DOHH2 (cell line): ENCODE results near the gene OLFML2A.
A peak's percentile ranks its signal among the peaks of the same experiment; 100 is the strongest.

ENCODE experiments used
- H3F3A ChIP-seq: fragments of 200-600 bp; sonication (generic), shearing (Covaris generic); 2 replicates; pipeline ENCODE4 v1.6.0; 2016; ENCODE audit warnings: antibody characterized with exemption, mild to moderate bottlenecking; ENCODE audit not compliant: control insufficient read depth, insufficient read depth
- H3K27ac ChIP-seq: fragments of 200-600 bp; sonication (generic); 2 replicates; pipeline ENCODE4 v1.5.1; 2014; ENCODE audit warnings: low read depth, mild to moderate bottlenecking, low read length, moderate library complexity
- H3K27me3 ChIP-seq: fragments of 200-600 bp; sonication (generic); 2 replicates; pipeline ENCODE4 v1.6.1; 2014; ENCODE audit warnings: mild to moderate bottlenecking, low read length, mixed read lengths; ENCODE audit not compliant: control insufficient read depth
- H3K36me3 ChIP-seq: fragments of 200-600 bp; sonication (generic); 2 replicates; pipeline ENCODE4 v1.6.1; 2014; ENCODE audit warnings: mild to moderate bottlenecking, low read length, moderate library complexity, mixed read lengths; ENCODE audit not compliant: control insufficient read depth
- H3K4me1 ChIP-seq: fragments of 200-600 bp; sonication (generic); 2 replicates; pipeline ENCODE4 v1.6.1; 2014; ENCODE audit warnings: mild to moderate bottlenecking, low read length, mixed read lengths; ENCODE audit not compliant: control insufficient read depth
- H3K4me2 ChIP-seq: fragments of 200-600 bp; sonication (generic); 2 replicates; pipeline ENCODE4 v1.6.0; 2014; ENCODE audit warnings: mild to moderate bottlenecking, low read length, moderate library complexity
- H3K4me3 ChIP-seq: fragments of 200-600 bp; sonication (generic); 2 replicates; pipeline ENCODE4 v1.5.1; 2014; ENCODE audit warnings: mild to moderate bottlenecking, low read length, mixed read lengths
- H3K79me2 ChIP-seq: fragments of 200-600 bp; sonication (generic); 2 replicates; pipeline ENCODE4 v1.6.1; 2014; ENCODE audit warnings: mild to moderate bottlenecking, low read length, mixed read lengths; ENCODE audit not compliant: control insufficient read depth
- H3K9me2 ChIP-seq: fragments of 200-600 bp; sonication (generic); replicated peaks from 2 replicates; pipeline ENCODE4 v1.6.1; 2014; ENCODE audit warnings: mild to moderate bottlenecking, low read length, mixed read lengths; ENCODE audit not compliant: control insufficient read depth
- H3K9me3 ChIP-seq: fragments of 200-600 bp; sonication (generic); 2 replicates; pipeline ENCODE4 v1.6.1; 2014; ENCODE audit warnings: antibody characterized with exemption, low read length, mixed read lengths; ENCODE audit not compliant: control insufficient read depth, insufficient read depth
- H4K20me1 ChIP-seq: fragments of 200-600 bp; sonication (generic); 2 replicates; pipeline ENCODE4 v1.6.0; 2014; ENCODE audit warnings: low read depth, mild to moderate bottlenecking, antibody characterized with exemption, low read length, moderate library complexity; ENCODE audit not compliant: control insufficient read depth, insufficient read depth
- EZH2phosphoT487 ChIP-seq: fragments of 200-600 bp; sonication (generic); IDR thresholded peaks from 2 replicates; pipeline ENCODE4 v1.6.1; 2017; ENCODE audit warnings: borderline replicate concordance, mild to moderate bottlenecking, antibody characterized with exemption, low read length, moderate library complexity, mixed read lengths
- TF ChIP-seq, protein P1 (sequence below): fragments of 200-600 bp; sonication (generic); IDR thresholded peaks from one replicate; pipeline ENCODE4 v1.5.1; 2014; ENCODE audit warnings: antibody characterized with exemption, mild to moderate bottlenecking, low read depth, low read length; ENCODE audit not compliant: poor library complexity, severe bottlenecking

OLFML2A gene

DNA sequence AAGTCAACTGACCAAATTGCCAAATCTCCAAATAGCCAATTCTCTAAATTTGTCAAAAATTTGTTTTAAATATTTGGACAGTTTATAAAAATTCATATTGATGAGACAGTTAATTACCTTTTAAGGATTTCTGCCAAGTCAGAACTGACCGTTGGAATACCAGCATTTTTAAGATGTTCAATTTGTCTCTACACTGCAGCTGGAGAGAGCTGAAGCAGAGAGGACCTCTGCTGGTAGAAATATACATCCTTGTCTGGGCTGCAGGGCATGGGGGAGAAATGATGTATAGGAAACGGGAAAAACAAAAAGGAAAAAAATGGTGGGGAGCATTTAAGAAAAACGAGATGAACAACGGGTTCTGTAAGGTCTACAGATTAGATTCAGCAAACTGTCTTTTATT is 22.6 kb upstream of the OLFML2A start:
- H3K4me3 ChIP-seq: no peak overlapping the region
- no peaks in the 10 kb centered on the region for H3K27me3 ChIP-seq
- no peak overlapping the region for H3K4me2 ChIP-seq
- H3K4me1 ChIP-seq: peaks cover 16% of the 10 kb centered on the region
- no peaks in the 10 kb centered on the region for H3K9me3 ChIP-seq
- TF ChIP-seq EZH2phosphoT487: no peak
- TF ChIP-seq, protein P1, sequence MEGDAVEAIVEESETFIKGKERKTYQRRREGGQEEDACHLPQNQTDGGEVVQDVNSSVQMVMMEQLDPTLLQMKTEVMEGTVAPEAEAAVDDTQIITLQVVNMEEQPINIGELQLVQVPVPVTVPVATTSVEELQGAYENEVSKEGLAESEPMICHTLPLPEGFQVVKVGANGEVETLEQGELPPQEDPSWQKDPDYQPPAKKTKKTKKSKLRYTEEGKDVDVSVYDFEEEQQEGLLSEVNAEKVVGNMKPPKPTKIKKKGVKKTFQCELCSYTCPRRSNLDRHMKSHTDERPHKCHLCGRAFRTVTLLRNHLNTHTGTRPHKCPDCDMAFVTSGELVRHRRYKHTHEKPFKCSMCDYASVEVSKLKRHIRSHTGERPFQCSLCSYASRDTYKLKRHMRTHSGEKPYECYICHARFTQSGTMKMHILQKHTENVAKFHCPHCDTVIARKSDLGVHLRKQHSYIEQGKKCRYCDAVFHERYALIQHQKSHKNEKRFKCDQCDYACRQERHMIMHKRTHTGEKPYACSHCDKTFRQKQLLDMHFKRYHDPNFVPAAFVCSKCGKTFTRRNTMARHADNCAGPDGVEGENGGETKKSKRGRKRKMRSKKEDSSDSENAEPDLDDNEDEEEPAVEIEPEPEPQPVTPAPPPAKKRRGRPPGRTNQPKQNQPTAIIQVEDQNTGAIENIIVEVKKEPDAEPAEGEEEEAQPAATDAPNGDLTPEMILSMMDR: peak; percentile 32
- 0 out of 2 replicates have a peak, but pooled peaks cover 5% of the 10 kb centered on the region for H4K20me1 ChIP-seq
- no peaks in the 10 kb centered on the region for H3K9me2 ChIP-seq
- no peaks in the 10 kb centered on the region for H3K36me3 ChIP-seq
- no peak overlapping the region for H3K27ac ChIP-seq
- peaks cover 36% of the 10 kb centered on the region for H3K79me2 ChIP-seq
- no peaks in the 10 kb centered on the region for H3F3A ChIP-seq

DNA sequence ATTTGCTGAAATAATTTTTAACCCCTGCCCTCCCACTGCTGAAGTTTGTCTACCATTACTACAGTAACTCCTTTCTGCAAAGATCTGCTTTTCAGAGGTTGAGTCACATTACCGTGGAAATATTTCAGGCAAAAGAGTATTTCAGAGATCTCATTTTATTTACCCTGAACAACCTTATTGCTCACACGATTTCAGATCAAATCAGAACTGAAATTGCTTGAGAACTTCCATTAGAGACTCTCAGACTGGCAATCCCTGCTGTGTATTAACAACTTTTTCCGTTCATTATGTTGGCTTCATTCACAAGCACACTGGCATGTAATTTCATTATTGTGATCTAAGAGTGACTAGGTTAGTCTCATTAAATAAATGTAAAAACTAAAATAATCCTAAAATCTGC is 21.9 kb upstream of the OLFML2A start:
- Histone ChIP-seq H4K20me1 (0 out of 2 replicates have a peak, but pooled peaks cover 5% of the 10 kb centered on the region), H3F3A (no peaks in the 10 kb centered on the region), H3K79me2 (peaks cover 36% of the 10 kb centered on the region), H3K4me2 (no peak overlapping the region), H3K9me2 (no peaks in the 10 kb centered on the region), H3K4me3 (no peak overlapping the region), H3K36me3 (no peaks in the 10 kb centered on the region), H3K27me3 (no peaks in the 10 kb centered on the region), H3K4me1 (peaks cover 16% of the 10 kb centered on the region), H3K27ac (no peak overlapping the region), H3K9me3 (no peaks in the 10 kb centered on the region)
- TF ChIP-seq, protein P1: no peak
- no peak for TF ChIP-seq EZH2phosphoT487

DNA sequence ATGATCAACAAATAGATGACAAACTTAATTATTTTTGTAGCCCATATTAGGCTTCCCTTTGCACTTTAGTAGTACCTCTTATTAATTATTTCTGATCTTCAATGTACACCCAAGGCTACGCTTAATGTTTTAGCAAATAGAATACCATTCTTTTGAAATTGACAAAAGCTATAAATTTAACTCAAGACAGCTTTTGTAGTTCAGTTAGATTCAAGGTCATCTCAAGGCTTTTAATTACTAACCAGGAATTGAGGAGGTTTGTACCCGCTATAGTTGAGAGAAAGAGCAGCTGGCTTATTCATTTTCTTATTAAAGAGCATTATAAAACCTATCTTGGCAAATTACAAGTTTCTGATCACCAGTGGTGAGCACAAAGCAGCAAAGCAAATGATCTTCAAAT is 20.9 kb upstream of the OLFML2A start:
- H3K27ac ChIP-seq: no peak overlapping the region
- TF ChIP-seq, protein P1: no peak
- no peak for TF ChIP-seq EZH2phosphoT487
- peaks cover 16% of the 10 kb centered on the region for H3K4me1 ChIP-seq

More for the DNA sequence above, 20.9 kb upstream of the OLFML2A start:
- no peaks in the 10 kb centered on the region for H3K36me3 ChIP-seq
- H3K4me3 ChIP-seq: no peak overlapping the region
- 0 out of 2 replicates have a peak, but pooled peaks cover 5% of the 10 kb centered on the region for H4K20me1 ChIP-seq
- H3K27me3 ChIP-seq: no peaks in the 10 kb centered on the region
- H3K4me2 ChIP-seq: no peak overlapping the region
- no peaks in the 10 kb centered on the region for H3F3A ChIP-seq
- H3K9me3 ChIP-seq: no peaks in the 10 kb centered on the region
- peaks cover 34% of the 10 kb centered on the region for H3K79me2 ChIP-seq
- no peaks in the 10 kb centered on the region for H3K9me2 ChIP-seq
